HepG2 (cell line): ENCODE measurements around the gene EBF4. TPM values are rescaled to one million over a fixed set of nuclear protein-coding genes. Genes with fewer than 3 reads are reported as not detected.

Source experiments
- ATF7-NPFF ChIP-seq: sonication (generic); formaldehyde crosslinking; IDR thresholded peaks from 2 replicates; pipeline ENCODE4 v1.8.1; 2023; ENCODE audit warnings: mild to moderate bottlenecking, low read depth, missing genetic modification reagents, moderate library complexity
- CC2D1A ChIP-seq: sonication (generic); formaldehyde crosslinking; IDR thresholded peaks from 2 replicates; pipeline ENCODE4 v1.8.1; 2023; ENCODE audit warnings: mild to moderate bottlenecking, missing genetic modification reagents
- ERF ChIP-seq: IDR thresholded peaks from 2 replicates; pipeline ENCODE4 v1.6.1; 2018; ENCODE audit warnings: missing biosample characterization, missing genetic modification reagents
- FOXC1 ChIP-seq: sonication (generic); formaldehyde crosslinking; IDR thresholded peaks from 2 replicates; pipeline ENCODE4 v1.8.0; 2022; ENCODE audit warnings: mild to moderate bottlenecking, missing genetic modification reagents, borderline replicate concordance
- GATAD2A ChIP-seq: IDR thresholded peaks from 2 replicates; pipeline ENCODE4 v1.6.1; 2016
- GPBP1L1 ChIP-seq: sonication (generic); formaldehyde crosslinking; IDR thresholded peaks from 2 replicates; pipeline ENCODE4 v1.5.0; 2020; ENCODE audit warnings: mild to moderate bottlenecking, missing genetic modification reagents
- HMGA1 ChIP-seq: sonication (generic); formaldehyde crosslinking; conservative IDR thresholded peaks from 2 replicates; pipeline ENCODE4 v1.4.0; 2020; ENCODE audit warnings: missing genetic modification reagents
- IKZF4 ChIP-seq: sonication (generic); formaldehyde crosslinking; IDR thresholded peaks from 2 replicates; pipeline ENCODE4 v1.5.1; 2020; ENCODE audit warnings: borderline replicate concordance, mild to moderate bottlenecking, low read depth, missing genetic modification reagents; ENCODE audit errors: not compliant biosample characterization
- MYC ChIP-seq: sonication (generic); formaldehyde crosslinking; IDR thresholded peaks from 2 replicates; pipeline ENCODE4 v1.9.0; 2021; ENCODE audit warnings: missing genetic modification reagents, borderline replicate concordance
- NR1H2 ChIP-seq: sonication (generic); formaldehyde crosslinking; IDR thresholded peaks from 2 replicates; pipeline ENCODE4 v1.8.1; 2022; ENCODE audit warnings: low read depth, missing genetic modification reagents, borderline replicate concordance
- PHF5A ChIP-seq: IDR thresholded peaks from one replicate; pipeline ENCODE4 v1.6.1; 2018; ENCODE audit warnings: low read depth, missing genetic modification reagents; ENCODE audit not compliant: unreplicated experiment
- SALL1 ChIP-seq: sonication (generic); formaldehyde crosslinking; IDR thresholded peaks from 2 replicates; pipeline ENCODE4 v1.8.0; 2022; ENCODE audit warnings: mild to moderate bottlenecking, missing genetic modification reagents
- SMAD9 ChIP-seq: sonication (generic); formaldehyde crosslinking; IDR thresholded peaks from 2 replicates; pipeline ENCODE4 v1.5.1; 2020; ENCODE audit warnings: mild to moderate bottlenecking, missing genetic modification reagents
- SMARCC2 ChIP-seq: fragments of 450-650 bp; IDR thresholded peaks from 2 replicates; pipeline ENCODE4 v1.6.1; 2017; ENCODE audit warnings: antibody characterized with exemption, mild to moderate bottlenecking
- TERF1 ChIP-seq: sonication (generic); formaldehyde crosslinking; IDR thresholded peaks from 2 replicates; pipeline ENCODE4 v1.8.0; 2022; ENCODE audit warnings: mild to moderate bottlenecking, missing genetic modification reagents, moderate library complexity
- TIGD3 ChIP-seq: sonication (generic); formaldehyde crosslinking; IDR thresholded peaks from 2 replicates; pipeline ENCODE4 v1.5.1; 2020; ENCODE audit warnings: mild to moderate bottlenecking, missing genetic modification reagents, borderline replicate concordance
- TRAFD1 ChIP-seq: sonication (generic); formaldehyde crosslinking; IDR thresholded peaks from 2 replicates; pipeline ENCODE4 v1.5.1; 2020; ENCODE audit warnings: missing genetic modification reagents, mild to moderate bottlenecking, borderline replicate concordance
- ZNF460 ChIP-seq: sonication (generic); formaldehyde crosslinking; IDR thresholded peaks from 2 replicates; pipeline ENCODE4 v1.5.1; 2020; ENCODE audit warnings: missing genetic modification reagents, mild to moderate bottlenecking, borderline replicate concordance
- ZNF703 ChIP-seq: sonication (generic); formaldehyde crosslinking; IDR thresholded peaks from 2 replicates; pipeline ENCODE4 v1.5.1; 2020; ENCODE audit warnings: missing genetic modification reagents, mild to moderate bottlenecking, moderate library complexity, borderline replicate concordance
- polyA plus RNA-seq, 8 experiments: library from polyadenylated mRNA; depleted of rRNA in 3 of 8; stranded (reverse) in 7 of 8; unstranded in 1 of 8; fragments of >200 nt; fragmentation: Illumina TruSeq in 4 of 8; extraction: Trizol in 4 of 8; gene quantifications; 2 replicates each; pipeline versions ENCODE4 v1.2.1 to v1.2.3, GENCODE V29; 2011 to 2016; ENCODE audit warnings: low read depth in 4 of 8, missing spikeins in 1 of 8, mixed read lengths in 1 of 8; ENCODE audit not compliant: insufficient read depth in 1 of 8
- total RNA-seq, 5 experiments: library from RNA; depleted of rRNA; stranded (reverse); fragments of >200 nt; fragmentation: Illumina TruSeq; extraction: Trizol; gene quantifications; 2 replicates each; pipeline ENCODE4 v1.2.3, GENCODE V29; 2016; ENCODE audit warnings: low read depth in 1 of 5
- TF ChIP-seq, protein P1 (sequence below): sonication (generic); formaldehyde crosslinking; IDR thresholded peaks from 2 replicates; pipeline ENCODE4 v1.4.0; 2020; ENCODE audit warnings: missing genetic modification reagents, mild to moderate bottlenecking, borderline replicate concordance
- TF ChIP-seq, protein P2 (sequence below): sonication (generic); formaldehyde crosslinking; IDR thresholded peaks from 2 replicates; pipeline ENCODE4 v1.4.0; 2020; ENCODE audit warnings: missing genetic modification reagents

The EBF4 gene
- total and polyA plus RNA-seq, 2 of the 13 experiments (the other 11 are each of a cell fraction or from before 2014, with no cell fraction given): 0.84 to 2.2 TPM

DNA sequence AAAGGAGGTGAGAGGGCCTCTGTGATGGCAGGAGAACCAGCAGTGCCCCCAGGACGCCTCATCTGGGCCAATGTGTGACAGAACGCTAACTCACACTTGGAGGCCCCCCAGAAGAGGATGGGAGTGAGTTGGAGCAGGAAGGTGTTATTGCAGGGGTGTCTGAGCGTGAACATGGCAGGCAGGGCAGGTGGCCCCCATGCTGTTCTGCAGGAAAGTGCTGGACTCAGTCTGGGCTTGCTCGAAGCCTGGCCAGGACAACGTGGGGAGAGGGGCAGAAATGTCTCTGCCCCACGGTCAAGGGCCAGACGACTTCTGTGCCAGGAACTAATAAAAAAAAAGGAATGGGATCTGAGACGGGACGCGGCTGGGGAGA is 931 bp upstream of the EBF4 start (continued):
- TF ChIP-seq, protein P1, sequence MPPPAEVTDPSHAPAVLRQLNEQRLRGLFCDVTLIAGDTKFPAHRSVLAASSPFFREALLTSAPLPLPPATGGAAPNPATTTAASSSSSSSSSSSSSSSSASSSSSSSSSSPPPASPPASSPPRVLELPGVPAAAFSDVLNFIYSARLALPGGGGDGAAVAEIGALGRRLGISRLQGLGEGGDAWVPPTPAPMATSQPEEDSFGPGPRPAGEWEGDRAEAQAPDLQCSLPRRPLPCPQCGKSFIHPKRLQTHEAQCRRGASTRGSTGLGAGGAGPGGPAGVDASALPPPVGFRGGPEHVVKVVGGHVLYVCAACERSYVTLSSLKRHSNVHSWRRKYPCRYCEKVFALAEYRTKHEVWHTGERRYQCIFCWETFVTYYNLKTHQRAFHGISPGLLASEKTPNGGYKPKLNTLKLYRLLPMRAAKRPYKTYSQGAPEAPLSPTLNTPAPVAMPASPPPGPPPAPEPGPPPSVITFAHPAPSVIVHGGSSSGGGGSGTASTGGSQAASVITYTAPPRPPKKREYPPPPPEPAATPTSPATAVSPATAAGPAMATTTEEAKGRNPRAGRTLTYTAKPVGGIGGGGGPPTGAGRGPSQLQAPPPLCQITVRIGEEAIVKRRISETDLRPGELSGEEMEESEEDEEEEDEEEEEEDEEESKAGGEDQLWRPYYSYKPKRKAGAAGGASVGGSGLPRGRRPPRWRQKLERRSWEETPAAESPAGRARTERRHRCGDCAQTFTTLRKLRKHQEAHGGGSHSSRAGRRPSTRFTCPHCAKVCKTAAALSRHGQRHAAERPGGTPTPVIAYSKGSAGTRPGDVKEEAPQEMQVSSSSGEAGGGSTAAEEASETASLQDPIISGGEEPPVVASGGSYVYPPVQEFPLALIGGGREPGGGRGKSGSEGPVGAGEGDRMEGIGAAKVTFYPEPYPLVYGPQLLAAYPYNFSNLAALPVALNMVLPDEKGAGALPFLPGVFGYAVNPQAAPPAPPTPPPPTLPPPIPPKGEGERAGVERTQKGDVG (CRISPR knock-in tag): no peak
- no peak for TF ChIP-seq IKZF4 (CRISPR knock-in tag)
- TF ChIP-seq ATF7-NPFF (CRISPR knock-in tag): no peak
- TF ChIP-seq MYC (CRISPR knock-in tag): no peak
- TF ChIP-seq PHF5A (CRISPR knock-in tag): no peak
- TF ChIP-seq TRAFD1 (CRISPR knock-in tag): no peak
- no peak for TF ChIP-seq SMAD9 (CRISPR knock-in tag)
- TF ChIP-seq, protein P2, sequence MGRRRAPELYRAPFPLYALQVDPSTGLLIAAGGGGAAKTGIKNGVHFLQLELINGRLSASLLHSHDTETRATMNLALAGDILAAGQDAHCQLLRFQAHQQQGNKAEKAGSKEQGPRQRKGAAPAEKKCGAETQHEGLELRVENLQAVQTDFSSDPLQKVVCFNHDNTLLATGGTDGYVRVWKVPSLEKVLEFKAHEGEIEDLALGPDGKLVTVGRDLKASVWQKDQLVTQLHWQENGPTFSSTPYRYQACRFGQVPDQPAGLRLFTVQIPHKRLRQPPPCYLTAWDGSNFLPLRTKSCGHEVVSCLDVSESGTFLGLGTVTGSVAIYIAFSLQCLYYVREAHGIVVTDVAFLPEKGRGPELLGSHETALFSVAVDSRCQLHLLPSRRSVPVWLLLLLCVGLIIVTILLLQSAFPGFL: no peak
- no peak for TF ChIP-seq GPBP1L1 (CRISPR knock-in tag)
- TF ChIP-seq SALL1: no peak
- TF ChIP-seq FOXC1 (CRISPR knock-in tag): no peak
- TF ChIP-seq TERF1: no peak
- TF ChIP-seq CC2D1A (CRISPR knock-in tag): no peak
- no peak for TF ChIP-seq ZNF460 (CRISPR knock-in tag)
- TF ChIP-seq TIGD3 (CRISPR knock-in tag): no peak
- TF ChIP-seq HMGA1 (CRISPR knock-in tag): no peak
- TF ChIP-seq SMARCC2: no peak
- TF ChIP-seq GATAD2A (CRISPR knock-in tag): no peak
- TF ChIP-seq NR1H2 (CRISPR knock-in tag): no peak
- TF ChIP-seq ERF (CRISPR knock-in tag): no peak
- no peak for TF ChIP-seq ZNF703 (CRISPR knock-in tag)
